HepG2 (cell line): ENCODE measurements around the gene SLC35B1. TPM values are rescaled to one million over a fixed set of nuclear protein-coding genes. Genes with fewer than 3 reads are reported as not detected.
A peak's percentile ranks its signal among the peaks of the same experiment; 100 is the strongest.

Experiments
- BCLAF1 ChIP-seq: fragments of 450-650 bp; IDR thresholded peaks from 2 replicates; pipeline ENCODE4 v1.6.1; 2017; ENCODE audit warnings: mild to moderate bottlenecking
- DMAP1 ChIP-seq: IDR thresholded peaks from 2 replicates; pipeline ENCODE4 v1.6.1; 2016
- HDAC2 ChIP-seq: sonication (generic); formaldehyde crosslinking; IDR thresholded peaks from 2 replicates; pipeline ENCODE4 v1.4.0; 2020; ENCODE audit warnings: missing genetic modification reagents
- KDM2A ChIP-seq: sonication (generic); formaldehyde crosslinking; IDR thresholded peaks from 2 replicates; pipeline ENCODE4 v1.4.0; 2020; ENCODE audit warnings: low read depth, missing genetic modification reagents, borderline replicate concordance
- LCORL ChIP-seq, 2 experiments: fragments of 450-650 bp in 1 of 2; sonication (generic) in 1 of 2; formaldehyde crosslinking in 1 of 2; IDR thresholded peaks; 2 replicates each; pipeline versions ENCODE4 v1.5.0 to v1.6.1; 2017 to 2020; ENCODE audit warnings: antibody characterized with exemption in 1 of 2, missing genetic modification reagents in 1 of 2
- MBNL3 ChIP-seq: fragments of 250-450 bp; sonication (Bioruptor Pico); conservative IDR thresholded peaks from 2 replicates; pipeline ENCODE4 v1.8.0; 2022; ENCODE audit warnings: mild to moderate bottlenecking, inconsistent platforms
- NAIF1 ChIP-seq: sonication (generic); formaldehyde crosslinking; IDR thresholded peaks from 2 replicates; pipeline ENCODE4 v1.5.0; 2020; ENCODE audit warnings: mild to moderate bottlenecking, missing genetic modification reagents, borderline replicate concordance
- NR2C2 ChIP-seq: sonication (generic); formaldehyde crosslinking; IDR thresholded peaks from 2 replicates; pipeline ENCODE4 v1.4.0; 2020; ENCODE audit warnings: missing genetic modification reagents, mild to moderate bottlenecking, moderate library complexity, borderline replicate concordance
- PATZ1 ChIP-seq: sonication (generic); formaldehyde crosslinking; IDR thresholded peaks from 2 replicates; pipeline ENCODE4 v1.4.0; 2020; ENCODE audit warnings: missing genetic modification reagents
- ZNF263 ChIP-seq: sonication (generic); formaldehyde crosslinking; IDR thresholded peaks from 2 replicates; pipeline ENCODE4 v1.4.0; 2020; ENCODE audit warnings: missing genetic modification reagents
- ZNF512 ChIP-seq: sonication (generic); formaldehyde crosslinking; IDR thresholded peaks from 2 replicates; pipeline ENCODE4 v1.4.0; 2020; ENCODE audit warnings: mild to moderate bottlenecking, missing genetic modification reagents
- ZNF549 ChIP-seq: sonication (generic); formaldehyde crosslinking; IDR thresholded peaks from 2 replicates; pipeline ENCODE4 v1.5.0; 2020; ENCODE audit warnings: missing genetic modification reagents
- ZNF557 ChIP-seq: sonication (generic); formaldehyde crosslinking; IDR thresholded peaks from 2 replicates; pipeline ENCODE4 v1.4.0; 2020; ENCODE audit warnings: missing genetic modification reagents
- ZNF567 ChIP-seq: sonication (generic); formaldehyde crosslinking; IDR thresholded peaks from 2 replicates; pipeline ENCODE4 v1.8.1; 2023; ENCODE audit warnings: mild to moderate bottlenecking, missing genetic modification reagents, borderline replicate concordance
- ZNF619 ChIP-seq: sonication (generic); formaldehyde crosslinking; IDR thresholded peaks from 2 replicates; pipeline ENCODE4 v1.4.0; 2020; ENCODE audit warnings: mild to moderate bottlenecking, missing genetic modification reagents
- polyA plus RNA-seq, 8 experiments: library from polyadenylated mRNA; depleted of rRNA in 3 of 8; stranded (reverse) in 7 of 8; unstranded in 1 of 8; fragments of >200 nt; fragmentation: Illumina TruSeq in 4 of 8; extraction: Trizol in 4 of 8; gene quantifications; 2 replicates each; pipeline versions ENCODE4 v1.2.1 to v1.2.3, GENCODE V29; 2011 to 2016; ENCODE audit warnings: low read depth in 4 of 8, missing spikeins in 1 of 8, mixed read lengths in 1 of 8; ENCODE audit not compliant: insufficient read depth in 1 of 8
- total RNA-seq, 5 experiments: library from RNA; depleted of rRNA; stranded (reverse); fragments of >200 nt; fragmentation: Illumina TruSeq; extraction: Trizol; gene quantifications; 2 replicates each; pipeline ENCODE4 v1.2.3, GENCODE V29; 2016; ENCODE audit warnings: low read depth in 1 of 5
- TF ChIP-seq, protein P1 (sequence below): sonication (generic); formaldehyde crosslinking; IDR thresholded peaks from 2 replicates; pipeline ENCODE4 v1.9.0; 2022; ENCODE audit warnings: missing genetic modification reagents, mild to moderate bottlenecking, borderline replicate concordance
- TF ChIP-seq, protein P2 (sequence below): sonication (generic); formaldehyde crosslinking; IDR thresholded peaks from 2 replicates; pipeline ENCODE4 v1.5.0; 2020; ENCODE audit warnings: missing genetic modification reagents, mild to moderate bottlenecking, borderline replicate concordance
- TF ChIP-seq, protein P3 (sequence below): sonication (generic); formaldehyde crosslinking; IDR thresholded peaks from 2 replicates; pipeline ENCODE4 v1.8.0; 2022; ENCODE audit warnings: mild to moderate bottlenecking, missing genetic modification reagents, moderate library complexity

The SLC35B1 gene
- total and polyA plus RNA-seq, 2 of the 13 experiments (the other 11 are each of a cell fraction or from before 2014, with no cell fraction given) = 99.6 to 113 TPM

DNA sequence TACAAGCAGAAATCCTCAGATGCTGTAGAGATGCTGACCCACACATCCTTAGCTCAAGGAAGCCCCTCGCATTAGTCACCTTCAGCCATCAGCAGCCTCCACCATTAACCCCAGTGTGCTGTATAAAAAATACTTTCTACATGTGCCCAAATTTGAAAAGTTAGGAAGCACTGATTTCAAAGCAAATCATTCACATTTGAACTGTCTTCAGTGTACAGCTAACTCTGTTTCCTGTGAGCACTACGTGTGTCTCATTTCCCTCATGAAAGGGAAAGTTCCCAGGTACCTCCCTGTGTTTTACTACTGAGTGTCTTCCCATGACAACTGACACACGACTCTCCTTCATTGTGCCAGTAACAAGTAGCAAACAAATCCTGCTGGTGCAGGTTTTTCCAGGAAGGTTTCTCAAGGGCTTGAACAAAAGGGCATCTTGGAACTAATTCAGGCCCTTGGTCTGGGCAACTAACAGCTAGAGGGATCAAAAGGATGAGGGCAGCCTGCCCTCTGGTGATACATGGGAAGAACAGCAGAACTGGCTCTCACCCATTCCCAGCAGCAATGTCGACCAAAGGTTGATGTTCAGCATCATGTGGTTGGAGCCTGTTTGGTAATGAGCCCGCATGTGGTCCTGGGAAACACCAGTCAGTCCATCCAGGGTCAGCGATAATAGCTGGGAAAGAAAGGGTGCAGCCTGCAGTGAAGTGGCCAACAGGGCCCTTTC, 4.0 kb downstream of the SLC35B1 start (continued):
- TF ChIP-seq, protein P1, sequence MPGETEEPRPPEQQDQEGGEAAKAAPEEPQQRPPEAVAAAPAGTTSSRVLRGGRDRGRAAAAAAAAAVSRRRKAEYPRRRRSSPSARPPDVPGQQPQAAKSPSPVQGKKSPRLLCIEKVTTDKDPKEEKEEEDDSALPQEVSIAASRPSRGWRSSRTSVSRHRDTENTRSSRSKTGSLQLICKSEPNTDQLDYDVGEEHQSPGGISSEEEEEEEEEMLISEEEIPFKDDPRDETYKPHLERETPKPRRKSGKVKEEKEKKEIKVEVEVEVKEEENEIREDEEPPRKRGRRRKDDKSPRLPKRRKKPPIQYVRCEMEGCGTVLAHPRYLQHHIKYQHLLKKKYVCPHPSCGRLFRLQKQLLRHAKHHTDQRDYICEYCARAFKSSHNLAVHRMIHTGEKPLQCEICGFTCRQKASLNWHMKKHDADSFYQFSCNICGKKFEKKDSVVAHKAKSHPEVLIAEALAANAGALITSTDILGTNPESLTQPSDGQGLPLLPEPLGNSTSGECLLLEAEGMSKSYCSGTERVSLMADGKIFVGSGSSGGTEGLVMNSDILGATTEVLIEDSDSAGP (CRISPR knock-in tag) = no peak
- TF ChIP-seq ZNF567 (CRISPR knock-in tag) (0 out of 2 replicates have a peak, but pooled peaks have one; percentile 56), NR2C2 (CRISPR knock-in tag) (no peak), DMAP1 (peak; percentile 47; the same call in 1 of the 2 replicates), PATZ1 (CRISPR knock-in tag) (no peak; the same call in 1 of the 2 replicates), BCLAF1 (no peak), ZNF512 (CRISPR knock-in tag) (no peak), ZNF557 (no peak), HDAC2 (CRISPR knock-in tag) (peak; percentile 60; the same call in 1 of the 2 replicates), KDM2A (CRISPR knock-in tag) (0 out of 2 replicates have a peak, but pooled peaks have one; percentile 39), MBNL3 (CRISPR knock-in tag) (no peak), NAIF1 (CRISPR knock-in tag) (no peak), ZNF549 (CRISPR knock-in tag) (no peak), ZNF263 (CRISPR knock-in tag) (no peak), LCORL (IDR thresholded peaks at IDR 0.05) (no peak), LCORL (CRISPR knock-in tag; IDR thresholded peaks at IDR 0.05) (no peak; the same call in 1 of the 2 replicates), ZNF619 (CRISPR knock-in tag) (no peak)
- TF ChIP-seq, protein P2, sequence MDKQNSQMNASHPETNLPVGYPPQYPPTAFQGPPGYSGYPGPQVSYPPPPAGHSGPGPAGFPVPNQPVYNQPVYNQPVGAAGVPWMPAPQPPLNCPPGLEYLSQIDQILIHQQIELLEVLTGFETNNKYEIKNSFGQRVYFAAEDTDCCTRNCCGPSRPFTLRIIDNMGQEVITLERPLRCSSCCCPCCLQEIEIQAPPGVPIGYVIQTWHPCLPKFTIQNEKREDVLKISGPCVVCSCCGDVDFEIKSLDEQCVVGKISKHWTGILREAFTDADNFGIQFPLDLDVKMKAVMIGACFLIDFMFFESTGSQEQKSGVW (CRISPR knock-in tag) = no peak
- TF ChIP-seq, protein P3, sequence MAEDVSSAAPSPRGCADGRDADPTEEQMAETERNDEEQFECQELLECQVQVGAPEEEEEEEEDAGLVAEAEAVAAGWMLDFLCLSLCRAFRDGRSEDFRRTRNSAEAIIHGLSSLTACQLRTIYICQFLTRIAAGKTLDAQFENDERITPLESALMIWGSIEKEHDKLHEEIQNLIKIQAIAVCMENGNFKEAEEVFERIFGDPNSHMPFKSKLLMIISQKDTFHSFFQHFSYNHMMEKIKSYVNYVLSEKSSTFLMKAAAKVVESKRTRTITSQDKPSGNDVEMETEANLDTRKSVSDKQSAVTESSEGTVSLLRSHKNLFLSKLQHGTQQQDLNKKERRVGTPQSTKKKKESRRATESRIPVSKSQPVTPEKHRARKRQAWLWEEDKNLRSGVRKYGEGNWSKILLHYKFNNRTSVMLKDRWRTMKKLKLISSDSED (CRISPR knock-in tag) = no peak
